ENCODE data around the gene FNDC5.

DNA sequence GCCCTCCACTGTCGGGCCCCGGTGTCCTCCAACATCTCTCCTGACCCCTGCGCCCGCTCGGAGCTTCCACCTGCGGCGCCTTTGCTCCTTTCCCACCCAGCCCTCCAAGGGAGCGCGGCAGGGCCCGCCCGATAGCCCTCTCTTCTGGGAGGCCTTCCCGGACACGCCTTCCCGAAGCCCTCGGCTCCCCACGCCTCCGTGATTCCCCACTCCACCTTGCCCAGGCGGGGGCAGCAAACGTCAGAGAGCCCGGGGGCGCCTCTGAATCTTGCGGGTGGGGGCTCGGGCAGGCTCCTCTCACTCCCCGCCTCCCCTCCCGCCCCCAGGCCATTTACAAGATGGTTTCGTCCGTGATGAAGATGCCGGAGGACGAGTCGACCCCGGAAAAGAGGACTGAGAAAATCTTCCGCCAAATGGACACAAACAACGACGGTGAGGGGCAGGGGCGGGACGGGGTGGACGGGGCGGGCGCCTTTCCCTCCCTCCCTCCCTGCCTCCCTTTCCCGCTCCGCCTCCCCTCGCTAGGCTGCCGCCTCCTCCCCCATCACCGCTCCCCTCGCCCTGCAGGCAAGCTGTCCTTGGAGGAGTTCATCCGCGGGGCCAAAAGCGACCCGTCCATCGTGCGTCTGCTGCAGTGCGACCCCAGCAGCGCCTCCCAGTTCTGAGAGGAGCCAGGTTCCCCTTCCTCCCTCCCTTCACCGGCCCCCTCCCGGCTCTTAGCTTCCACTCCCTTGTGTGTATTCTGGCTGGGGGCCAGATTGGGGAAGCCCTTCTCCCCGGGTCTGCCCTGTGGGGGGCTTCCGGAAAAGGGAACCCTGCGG is 22.7 kb upstream of the FNDC5 start:
- TF ChIP-seq CTCF (IDR thresholded peaks at IDR 0.05; ENCODE audit: borderline replicate concordance, extremely low read depth, low read length, poor library complexity, severe bottlenecking) (no peak), EZH2 (IDR thresholded peaks at IDR 0.05; ENCODE audit: borderline replicate concordance, low read depth, low read length, severe bottlenecking) (no peak)

Data from DND-41 (cell line).